Vagina (tissue), 2 donors: Measurements from ENCODE around the gene LGALS4.
"Not testable (repeated sequence)": the region's sequence is repeated elsewhere in the genome, so short reads cannot be mapped to it uniquely, and the experiment has no call there.

Experiments used
- CTCF ChIP-seq, 3 experiments: fragments of 450-650 bp in 2 of 3; fragments of 200-600 bp in 1 of 3; sonication (generic) in 1 of 3; IDR thresholded peaks; one replicate each; pipeline ENCODE4 v1.5.1; 2017 to 2019; ENCODE audit warnings: antibody characterized with exemption in 3 of 3, mild to moderate bottlenecking in 2 of 3, moderate library complexity in 2 of 3
- POLR2A ChIP-seq, 2 donors: fragments of 450-650 bp; IDR thresholded peaks; one replicate each; pipeline ENCODE4 v1.6.1; 2017; ENCODE audit warnings: antibody characterized with exemption in 2 of 2, mild to moderate bottlenecking in 2 of 2, moderate library complexity in 2 of 2
- POLR2AphosphoS5 ChIP-seq, 2 donors: sonication (generic); formaldehyde crosslinking; IDR thresholded peaks; one replicate each; pipeline ENCODE4 v1.9.0; 2017; ENCODE audit warnings: antibody characterized with exemption in 2 of 2, mild to moderate bottlenecking in 2 of 2, low read depth in 1 of 2; ENCODE audit not compliant: insufficient read depth in 1 of 2

- TF ChIP-seq POLR2A (IDR thresholded peaks at IDR 0.05); CTCF (IDR thresholded peaks at IDR 0.05); POLR2AphosphoS5 (IDR thresholded peaks at IDR 0.05; ENCODE audit: insufficient read depth in 1 of 2, low read depth in 1 of 2): not testable (repeated sequence)
Measured at GRCh38 chr19:38754196-38754595, 58.5 kb downstream of the LGALS4 start.
